ENCODE data around the gene PTER. TPM values are rescaled to one million over a fixed set of nuclear protein-coding genes. Genes with fewer than 3 reads are reported as not detected.
A peak's percentile ranks its signal among the peaks of the same experiment; 100 is the strongest.

PTER gene
- total RNA-seq, 2 experiments from 2014 or later, result 22.8 to 29.7 TPM

DNA sequence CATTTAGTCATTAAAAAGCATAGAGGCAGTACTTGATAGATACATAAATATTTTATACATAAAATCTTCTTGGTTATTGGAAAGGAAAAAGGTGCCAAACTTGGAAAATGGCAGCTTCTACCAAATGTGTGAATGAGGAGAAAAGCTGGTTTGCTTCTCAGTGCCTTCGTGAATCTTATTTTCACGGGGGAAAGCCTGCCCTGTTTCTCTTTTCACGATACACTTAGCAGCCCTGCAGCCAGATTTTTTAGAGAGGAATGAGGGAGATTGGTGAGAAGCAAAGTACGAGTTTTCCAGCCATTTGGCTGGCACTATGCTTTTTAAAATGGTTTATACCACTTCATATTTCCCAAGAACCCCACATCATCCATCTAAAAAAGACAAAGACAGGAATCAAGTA lies 107.8 kb downstream of the PTER start:
- Histone ChIP-seq H3K36me3 (ENCODE audit: insufficient read depth, low read length) (no peaks in the 10 kb centered on the region), H3K4me3 (ENCODE audit: low read depth, low read length, poor library complexity, severe bottlenecking) (no peak overlapping the region), H3K27ac (ENCODE audit: low read depth, low read length, poor library complexity, severe bottlenecking) (no peak overlapping the region), H3K79me2 (ENCODE audit: insufficient read depth, low read depth, low read length) (no peaks in the 10 kb centered on the region), H3K9me3 (ENCODE audit: low read length) (no peaks in the 10 kb centered on the region), H4K20me1 (ENCODE audit: insufficient read depth, low read length) (no peaks in the 10 kb centered on the region), H3K4me2 (ENCODE audit: low read length) (no peak overlapping the region), H3K4me1 (ENCODE audit: insufficient read depth, low read length, poor library complexity, severe bottlenecking) (no peaks in the 10 kb centered on the region), H2AFZ (ENCODE audit: low read length) (no peak overlapping the region), H3K9me2 (ENCODE audit: insufficient read depth, low read length) (no peaks in the 10 kb centered on the region)
- DNase-seq (ENCODE audit: low spot score), result no peak
- CTCF ChIA-PET (ENCODE audit: unreplicated experiment), result no interaction called here
- intact Hi-C loops (cut with micrococcal nuclease; ENCODE audit: unreplicated experiment), result no loop called here
- TF ChIP-seq EZH2phosphoT487 (IDR thresholded peaks at IDR 0.05; ENCODE audit: borderline replicate concordance, low read depth, low read length), result no peak
- TF ChIP-seq, protein P1, sequence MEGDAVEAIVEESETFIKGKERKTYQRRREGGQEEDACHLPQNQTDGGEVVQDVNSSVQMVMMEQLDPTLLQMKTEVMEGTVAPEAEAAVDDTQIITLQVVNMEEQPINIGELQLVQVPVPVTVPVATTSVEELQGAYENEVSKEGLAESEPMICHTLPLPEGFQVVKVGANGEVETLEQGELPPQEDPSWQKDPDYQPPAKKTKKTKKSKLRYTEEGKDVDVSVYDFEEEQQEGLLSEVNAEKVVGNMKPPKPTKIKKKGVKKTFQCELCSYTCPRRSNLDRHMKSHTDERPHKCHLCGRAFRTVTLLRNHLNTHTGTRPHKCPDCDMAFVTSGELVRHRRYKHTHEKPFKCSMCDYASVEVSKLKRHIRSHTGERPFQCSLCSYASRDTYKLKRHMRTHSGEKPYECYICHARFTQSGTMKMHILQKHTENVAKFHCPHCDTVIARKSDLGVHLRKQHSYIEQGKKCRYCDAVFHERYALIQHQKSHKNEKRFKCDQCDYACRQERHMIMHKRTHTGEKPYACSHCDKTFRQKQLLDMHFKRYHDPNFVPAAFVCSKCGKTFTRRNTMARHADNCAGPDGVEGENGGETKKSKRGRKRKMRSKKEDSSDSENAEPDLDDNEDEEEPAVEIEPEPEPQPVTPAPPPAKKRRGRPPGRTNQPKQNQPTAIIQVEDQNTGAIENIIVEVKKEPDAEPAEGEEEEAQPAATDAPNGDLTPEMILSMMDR (conservative IDR thresholded peaks at IDR 0.05; ENCODE audit: low read length), result no peak
- POLR2A ChIA-PET, result interaction anchor here (0.7 to 1.2 kb wide), 2 partner anchors 29 to 134 kb away, joined by 3 read pairs; no protein-coding TSS in a partner anchor
- BruUV-seq (replicated peaks), result no TSS peak

DNA sequence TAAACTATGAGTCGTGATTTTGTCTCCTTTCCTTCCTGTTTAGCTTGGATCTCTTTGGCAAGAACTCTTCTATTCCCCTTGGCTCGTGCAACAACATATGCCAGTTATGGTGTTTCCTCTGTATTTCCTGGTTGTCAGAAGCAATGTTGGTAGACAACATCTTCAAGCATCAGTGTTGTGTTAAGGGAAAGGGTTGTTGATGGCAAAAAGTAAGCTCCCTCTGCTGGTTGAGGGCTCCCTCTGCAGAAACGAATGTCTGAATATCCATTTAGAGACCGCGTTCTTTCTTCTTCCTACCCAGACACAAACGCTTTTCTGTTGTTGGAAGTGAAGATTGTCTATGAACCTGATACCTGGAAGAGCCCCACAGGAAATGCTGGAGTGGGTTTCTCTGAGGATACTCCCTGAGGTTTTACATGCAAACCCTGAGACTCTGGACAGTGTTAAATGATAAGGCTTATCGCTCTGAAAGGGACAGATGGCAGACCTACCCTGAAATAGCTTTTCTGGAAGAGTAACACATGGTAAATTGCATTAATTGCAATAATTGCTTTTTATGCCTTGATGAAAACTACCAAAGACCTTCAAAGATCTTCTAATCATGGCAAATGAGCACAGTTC lies 108.4 kb downstream of the PTER start:
- peak; percentile 33 for DNase-seq (ENCODE audit: low spot score)
- intact Hi-C loops (cut with micrococcal nuclease; ENCODE audit: unreplicated experiment), result no loop called here
- Histone ChIP-seq H3K36me3 (ENCODE audit: insufficient read depth, low read length) (no peaks in the 10 kb centered on the region), H3K9me3 (ENCODE audit: low read length) (no peaks in the 10 kb centered on the region), H3K4me2 (ENCODE audit: low read length) (no peak overlapping the region), H4K20me1 (ENCODE audit: insufficient read depth, low read length) (no peaks in the 10 kb centered on the region), H2AFZ (ENCODE audit: low read length) (no peak overlapping the region), H3K9me2 (ENCODE audit: insufficient read depth, low read length) (no peaks in the 10 kb centered on the region), H3K27ac (ENCODE audit: low read depth, low read length, poor library complexity, severe bottlenecking) (no peak overlapping the region), H3K4me1 (ENCODE audit: insufficient read depth, low read length, poor library complexity, severe bottlenecking) (no peaks in the 10 kb centered on the region), H3K79me2 (ENCODE audit: insufficient read depth, low read depth, low read length) (no peaks in the 10 kb centered on the region), H3K4me3 (ENCODE audit: low read depth, low read length, poor library complexity, severe bottlenecking) (no peak overlapping the region)
- CTCF ChIA-PET (ENCODE audit: unreplicated experiment), result no interaction called here
- POLR2A ChIA-PET, result interaction anchor here (1.2 kb wide), 1 partner anchor 30 kb away, joined by 3 read pairs; no protein-coding TSS in a partner anchor
- TF ChIP-seq, protein P1 (conservative IDR thresholded peaks at IDR 0.05; ENCODE audit: low read length), result peak; percentile 77
- TF ChIP-seq EZH2phosphoT487 (IDR thresholded peaks at IDR 0.05; ENCODE audit: borderline replicate concordance, low read depth, low read length), result no peak
- BruUV-seq (replicated peaks), result no TSS peak

DNA sequence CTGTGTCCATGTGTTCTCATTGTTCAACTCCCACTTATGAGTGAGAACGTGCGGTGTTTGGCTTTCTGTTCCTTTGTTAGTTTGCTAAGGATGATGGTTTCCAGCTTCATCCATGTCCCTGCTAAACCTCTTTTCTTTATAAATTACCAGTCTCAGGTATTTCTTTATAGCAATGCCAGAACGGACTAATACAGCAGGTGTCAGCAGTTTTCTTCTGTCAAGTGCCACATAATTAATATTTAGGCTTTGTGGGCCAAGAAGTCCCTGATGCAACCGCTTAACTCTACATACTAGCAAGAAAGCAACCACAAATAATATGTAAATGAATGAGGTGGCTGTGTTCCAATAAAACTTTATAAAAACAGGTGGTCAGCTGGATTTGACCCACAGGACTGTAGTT lies 111.2 kb downstream of the PTER start:
- no peak overlapping the region for H2AFZ ChIP-seq (ENCODE audit: low read length)
- no peak overlapping the region for H3K4me3 ChIP-seq (ENCODE audit: low read depth, low read length, poor library complexity, severe bottlenecking)
- POLR2A ChIA-PET, result no interaction called here
- CTCF ChIA-PET (ENCODE audit: unreplicated experiment), result no interaction called here
- no peak overlapping the region for H3K27ac ChIP-seq (ENCODE audit: low read depth, low read length, poor library complexity, severe bottlenecking)
- TF ChIP-seq, protein P1 (conservative IDR thresholded peaks at IDR 0.05; ENCODE audit: low read length), result no peak
- TF ChIP-seq EZH2phosphoT487 (IDR thresholded peaks at IDR 0.05; ENCODE audit: borderline replicate concordance, low read depth, low read length), result no peak
- H3K79me2 ChIP-seq (ENCODE audit: insufficient read depth, low read depth, low read length), result no peaks in the 10 kb centered on the region
- no peaks in the 10 kb centered on the region for H3K36me3 ChIP-seq (ENCODE audit: insufficient read depth, low read length)
- no peak for DNase-seq (ENCODE audit: low spot score)
- no peaks in the 10 kb centered on the region for H3K9me2 ChIP-seq (ENCODE audit: insufficient read depth, low read length)
- H3K9me3 ChIP-seq (ENCODE audit: low read length), result no peaks in the 10 kb centered on the region
- no TSS peak for BruUV-seq (replicated peaks)
- intact Hi-C loops (cut with micrococcal nuclease; ENCODE audit: unreplicated experiment), result no loop called here
- no peaks in the 10 kb centered on the region for H3K4me1 ChIP-seq (ENCODE audit: insufficient read depth, low read length, poor library complexity, severe bottlenecking)
- no peak overlapping the region for H3K4me2 ChIP-seq (ENCODE audit: low read length)
- no peaks in the 10 kb centered on the region for H4K20me1 ChIP-seq (ENCODE audit: insufficient read depth, low read length)

Measured in OCI-LY7 (cell line).